HuH-7 (cell line): ENCODE results near the gene CDH11.

Experiments used
- DNase-seq: peaks from one replicate; pipeline ENCODE4 v3.0.0; 2011; ENCODE audit warnings: low spot score

The CDH11 gene, protein sequence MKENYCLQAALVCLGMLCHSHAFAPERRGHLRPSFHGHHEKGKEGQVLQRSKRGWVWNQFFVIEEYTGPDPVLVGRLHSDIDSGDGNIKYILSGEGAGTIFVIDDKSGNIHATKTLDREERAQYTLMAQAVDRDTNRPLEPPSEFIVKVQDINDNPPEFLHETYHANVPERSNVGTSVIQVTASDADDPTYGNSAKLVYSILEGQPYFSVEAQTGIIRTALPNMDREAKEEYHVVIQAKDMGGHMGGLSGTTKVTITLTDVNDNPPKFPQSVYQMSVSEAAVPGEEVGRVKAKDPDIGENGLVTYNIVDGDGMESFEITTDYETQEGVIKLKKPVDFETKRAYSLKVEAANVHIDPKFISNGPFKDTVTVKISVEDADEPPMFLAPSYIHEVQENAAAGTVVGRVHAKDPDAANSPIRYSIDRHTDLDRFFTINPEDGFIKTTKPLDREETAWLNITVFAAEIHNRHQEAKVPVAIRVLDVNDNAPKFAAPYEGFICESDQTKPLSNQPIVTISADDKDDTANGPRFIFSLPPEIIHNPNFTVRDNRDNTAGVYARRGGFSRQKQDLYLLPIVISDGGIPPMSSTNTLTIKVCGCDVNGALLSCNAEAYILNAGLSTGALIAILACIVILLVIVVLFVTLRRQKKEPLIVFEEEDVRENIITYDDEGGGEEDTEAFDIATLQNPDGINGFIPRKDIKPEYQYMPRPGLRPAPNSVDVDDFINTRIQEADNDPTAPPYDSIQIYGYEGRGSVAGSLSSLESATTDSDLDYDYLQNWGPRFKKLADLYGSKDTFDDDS

DNA sequence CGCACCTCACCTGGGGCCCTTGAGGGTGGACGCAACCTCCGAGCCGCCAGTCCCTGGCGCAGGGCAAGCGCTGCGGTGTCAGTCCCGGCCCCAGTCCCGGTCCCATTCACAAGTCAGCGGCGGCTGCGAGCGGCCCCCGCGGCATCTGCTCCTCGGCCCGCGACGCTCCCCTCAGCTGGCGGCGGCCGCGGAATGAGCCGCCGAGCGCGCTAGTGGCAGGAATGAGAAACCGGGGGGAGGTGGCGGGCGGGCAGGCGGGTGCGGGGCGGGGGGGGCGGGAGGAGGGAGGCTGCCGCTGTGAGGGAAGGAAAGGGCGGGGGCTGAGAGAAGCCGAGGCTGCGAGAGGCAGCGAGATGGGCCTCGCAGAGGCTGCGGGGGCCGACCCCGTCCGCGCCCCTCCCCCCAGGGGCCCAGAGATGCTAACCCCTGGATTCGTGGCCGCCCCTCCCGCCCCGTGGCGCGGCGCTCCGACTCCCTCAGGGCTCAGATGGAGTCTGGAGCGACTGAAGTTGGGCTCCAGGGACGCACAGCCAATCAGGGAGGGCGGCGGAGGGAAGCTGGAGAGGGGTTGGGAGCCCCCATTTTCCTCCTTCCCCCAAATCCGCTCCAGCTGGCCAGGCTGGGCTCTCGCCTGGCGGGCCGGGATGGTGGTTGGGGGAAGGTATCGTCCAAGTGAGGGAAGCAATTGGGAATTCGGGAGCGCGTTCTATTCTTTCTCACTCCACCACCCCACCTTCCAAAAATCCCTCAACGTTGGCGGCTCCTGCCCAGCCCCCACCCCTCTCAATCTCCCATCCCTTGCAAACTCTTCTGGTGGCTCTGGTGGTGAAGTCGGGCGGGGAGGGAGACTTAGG lies at the start of gene CDH11:
Gene CDH11 (minus strand): TSS at position 194 of the 854 bp plus-strand sequence. CDS start 117,194 bp downstream, outside the sequence.
- DNase-seq = no peak

DNA sequence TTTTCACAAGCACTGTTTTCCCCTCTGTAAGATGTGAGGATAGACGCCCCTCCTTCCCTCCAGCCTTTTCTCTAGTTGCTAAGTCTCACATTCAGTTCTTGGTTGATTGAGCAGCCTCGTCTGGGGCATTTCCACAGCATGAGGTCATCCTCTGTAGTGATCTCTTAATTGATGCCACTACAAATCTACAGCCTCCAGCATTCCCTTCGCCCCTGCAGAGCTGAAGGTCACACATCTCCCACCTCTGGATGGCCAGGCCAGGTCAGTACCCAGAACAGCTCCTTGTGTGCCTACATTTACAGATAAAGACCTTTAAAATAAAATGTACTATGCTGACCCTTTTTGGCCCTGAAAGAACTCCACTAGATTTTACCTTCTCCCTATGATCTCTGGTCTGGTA lies 32.5 kb upstream of the CDH11 start:
- DNase-seq = no peak

- DNase-seq = no peak
These were observed 31.7 kb upstream of the CDH11 start for GRCh38 chr16:65153365-65154105.

- no peak for DNase-seq
These were observed 26.9 kb upstream of the CDH11 start for GRCh38 chr16:65148804-65149203.

- DNase-seq = no peak
These were observed 20.4 kb upstream of the CDH11 start for GRCh38 chr16:65142276-65142675.

GRCh38 chr16:65136681-65137080 lies 14.8 kb upstream of the CDH11 start:
- no peak for DNase-seq

DNA sequence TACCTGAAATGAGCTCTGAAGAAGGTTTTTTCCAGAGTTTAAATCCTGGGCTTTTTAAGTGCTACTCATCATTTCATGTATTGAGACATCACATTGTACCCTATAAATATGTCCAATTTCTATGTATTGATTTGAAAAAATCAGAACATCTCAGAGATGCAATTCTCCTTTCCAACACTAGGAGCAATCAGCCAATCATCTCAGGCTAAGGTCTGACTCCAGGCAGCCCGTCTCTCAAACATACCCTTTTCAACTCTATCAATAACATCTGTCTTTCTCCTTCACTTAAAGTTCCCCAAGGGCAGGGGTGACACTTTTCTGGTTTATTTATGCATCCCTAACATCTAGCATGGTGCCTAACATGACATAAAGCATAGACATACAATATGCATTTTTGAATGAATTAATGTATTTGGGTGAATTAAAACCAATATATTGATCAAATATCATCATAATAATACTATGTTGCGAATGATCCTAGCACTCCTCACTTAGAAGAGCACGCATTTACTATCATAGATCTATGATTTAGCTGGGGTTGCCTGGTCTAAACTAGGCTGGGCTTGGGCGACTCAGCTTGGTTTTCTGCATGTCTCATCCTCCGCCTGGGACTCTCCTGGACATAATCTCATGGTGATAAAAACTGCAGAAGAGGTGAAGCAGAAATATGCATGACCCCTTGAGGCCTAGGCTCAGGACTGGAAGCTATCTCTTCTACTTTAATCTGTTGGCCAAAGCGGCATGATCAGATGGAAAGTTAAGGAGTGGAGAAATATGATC lies 5.2 kb upstream of the CDH11 start:
- no peak for DNase-seq

DNA sequence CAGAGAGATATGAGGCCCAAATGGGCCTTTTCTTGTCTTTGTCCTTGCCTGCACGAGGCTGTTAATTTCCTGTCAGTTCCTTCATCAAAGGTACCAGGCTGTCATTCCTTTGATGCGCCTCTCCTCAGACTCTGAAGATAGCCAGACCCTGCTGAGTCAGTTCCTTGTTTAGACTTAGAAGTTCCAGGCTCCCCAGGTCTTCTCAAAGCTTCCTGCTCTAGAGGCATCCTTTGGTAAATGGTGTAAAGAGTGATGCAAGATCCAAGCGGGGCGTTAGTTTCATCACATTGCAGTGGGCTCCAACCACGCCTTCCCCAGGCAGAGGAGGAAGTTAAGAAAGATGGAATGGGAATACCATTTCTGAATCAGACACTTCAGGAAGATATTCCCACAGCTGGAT lies 4.0 kb upstream of the CDH11 start:
- no peak for DNase-seq

- DNase-seq = no peak
These were observed 3.5 kb upstream of the CDH11 start for GRCh38 chr16:65125322-65125721.

DNA sequence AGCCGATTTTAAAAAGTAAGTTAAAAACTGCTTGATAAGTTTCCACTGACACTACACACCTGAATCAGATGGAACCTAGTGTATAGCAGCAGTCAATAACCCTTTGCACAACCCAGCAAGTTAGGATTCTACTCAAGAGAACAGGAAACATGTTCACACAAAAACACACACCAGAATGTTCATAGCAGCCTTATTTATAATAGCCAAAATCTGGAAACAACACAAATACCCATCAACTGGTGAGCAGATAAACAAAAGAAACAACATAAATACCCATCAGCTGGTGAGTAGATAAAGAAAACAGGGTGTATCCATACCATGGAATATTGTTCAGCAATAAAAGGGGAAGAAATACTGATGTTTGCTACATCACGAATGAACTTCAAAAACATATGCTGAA lies 2.7 kb upstream of the CDH11 start:
- DNase-seq = no peak

DNA sequence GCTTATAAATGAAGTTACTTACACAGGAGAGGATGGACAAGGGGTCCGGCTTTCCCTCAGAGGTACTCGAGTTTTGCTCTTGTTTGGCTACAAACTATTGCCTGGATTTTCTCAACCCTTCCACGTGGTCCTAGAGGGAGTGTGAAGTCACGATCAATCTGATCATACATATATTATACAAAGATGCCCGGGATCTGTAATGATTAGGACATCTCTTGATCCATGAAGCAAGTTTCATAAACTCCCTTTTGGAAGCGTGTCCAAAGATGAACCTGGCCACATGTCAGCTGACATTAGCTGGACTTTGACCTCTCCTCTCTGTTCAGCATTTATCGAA lies 2.3 kb upstream of the CDH11 start:
- DNase-seq = no peak

- no peak for DNase-seq
These were observed 1.7 kb upstream of the CDH11 start for GRCh38 chr16:65123396-65124211.

DNA sequence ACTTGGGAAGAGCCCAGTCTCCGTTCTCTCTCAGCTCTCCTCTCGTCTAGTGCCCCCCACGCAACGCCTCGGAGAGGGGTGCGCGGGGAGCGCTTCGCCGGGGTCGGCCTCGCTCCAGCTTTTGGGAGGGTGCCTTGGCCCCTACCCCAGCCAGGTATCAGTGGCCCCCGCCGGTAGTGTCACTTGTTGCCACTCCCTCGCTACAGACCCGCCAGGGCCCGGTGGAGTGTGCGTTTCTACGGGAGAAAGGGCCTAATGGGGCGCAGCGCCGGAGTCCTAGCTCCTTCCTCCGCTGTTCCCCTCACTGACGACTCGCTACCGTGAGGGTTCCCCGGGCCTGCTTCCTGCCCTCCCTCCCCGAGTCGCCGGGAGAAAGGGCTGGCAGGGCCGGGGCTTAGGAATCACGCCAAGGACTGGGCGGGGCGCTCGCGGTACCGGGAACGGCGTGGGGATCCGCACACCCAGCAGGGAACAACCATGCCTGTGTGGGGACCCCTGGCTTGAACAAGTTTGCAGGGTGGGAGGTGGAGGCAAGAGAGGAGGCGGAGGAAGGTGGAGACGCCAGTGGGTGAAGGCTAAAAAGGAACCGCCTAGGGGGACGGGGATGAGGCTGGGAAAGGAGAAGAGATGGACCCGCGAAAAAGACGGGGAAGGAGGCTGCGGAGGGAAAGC lies 997 bp upstream of the CDH11 start:
- DNase-seq = no peak

GRCh38 chr16:65120831-65121721 lies 787 bp downstream of the CDH11 start:
- no peak for DNase-seq

DNA sequence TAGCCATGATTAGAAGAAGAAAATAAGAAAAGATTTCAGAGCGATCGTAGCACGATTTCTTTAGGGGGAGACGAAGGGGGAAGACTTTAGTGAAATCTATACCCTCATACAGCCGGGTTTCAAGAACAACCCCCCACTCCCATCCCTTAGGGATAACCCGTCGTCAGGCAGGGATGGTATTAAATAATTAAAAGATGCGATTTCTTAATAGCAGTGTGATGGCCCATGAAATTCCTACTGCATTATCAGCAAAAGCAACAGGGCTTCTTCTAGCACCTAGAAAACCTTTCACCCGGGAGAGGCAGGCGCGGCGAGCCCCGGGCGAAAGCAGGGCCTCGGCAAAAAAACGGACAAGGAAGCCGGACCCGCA lies 1.4 kb downstream of the CDH11 start:
- no peak for DNase-seq

DNA sequence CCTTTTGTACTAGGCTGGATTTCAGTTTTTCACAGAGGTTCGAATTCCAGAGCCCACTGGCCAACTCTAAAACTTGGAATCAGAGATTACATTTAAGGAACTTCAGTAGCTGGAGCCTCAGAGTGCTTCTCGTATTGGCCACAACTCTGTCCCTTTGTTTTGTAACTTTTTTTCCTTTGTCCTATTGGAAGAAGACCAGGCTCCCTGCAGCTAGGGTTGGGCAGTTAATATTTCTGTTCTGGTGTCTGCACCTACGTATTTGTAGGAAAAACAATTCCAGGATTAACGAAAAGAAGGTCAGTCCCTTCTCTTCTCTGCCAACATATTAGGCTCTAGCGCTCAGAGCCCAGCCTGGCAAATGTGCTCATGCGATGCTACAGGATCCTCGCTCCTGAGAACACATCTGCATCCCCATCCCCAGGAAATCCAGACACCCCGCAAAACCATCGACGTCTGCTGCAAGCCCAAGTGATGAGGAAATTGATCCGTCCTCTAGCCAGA lies 1.9 kb downstream of the CDH11 start:
- DNase-seq = no peak

- no peak for DNase-seq
These were observed 2.4 kb downstream of the CDH11 start for GRCh38 chr16:65119435-65119834.

DNA sequence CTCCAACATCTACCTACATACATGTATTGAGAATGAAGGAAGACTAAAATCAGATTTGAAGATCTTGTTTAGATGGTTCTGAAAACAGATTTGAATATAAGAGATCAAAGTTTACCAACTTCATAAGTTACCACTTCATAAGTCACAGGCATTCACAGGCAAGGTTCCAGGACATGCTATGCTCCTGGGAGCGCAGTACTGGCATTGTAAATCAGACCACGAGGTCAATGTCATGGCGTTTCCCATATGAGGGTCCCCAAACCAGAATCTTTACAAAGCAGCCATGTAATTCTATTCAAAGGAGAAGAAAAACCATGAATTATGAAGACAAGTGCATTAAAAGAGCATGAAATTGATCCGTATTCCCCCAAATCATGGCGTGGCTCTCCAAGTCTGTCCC lies 3.0 kb downstream of the CDH11 start:
- DNase-seq = no peak
